ENCODE data around the gene PRUNE1.

DNA sequence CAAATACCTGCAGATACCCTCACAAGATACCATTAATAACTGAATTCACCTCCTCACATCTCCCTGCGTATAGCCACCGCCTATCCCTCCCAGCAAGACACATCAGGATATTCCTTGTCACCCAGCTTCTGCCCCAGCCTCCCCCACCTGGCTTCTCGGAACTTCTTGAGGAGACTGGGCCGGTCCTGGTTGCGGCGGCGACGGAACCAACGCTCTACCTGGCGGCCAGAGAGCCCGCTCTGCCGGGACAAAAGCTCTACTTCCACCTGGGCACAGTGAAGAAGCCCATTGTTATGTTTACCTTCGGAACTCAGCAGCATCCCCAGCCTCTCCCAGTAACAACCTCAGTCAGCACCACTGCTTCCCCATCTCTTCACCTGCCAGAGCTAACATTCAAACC is 40.3 kb upstream of the PRUNE1 start:
- TF ChIP-seq, protein P1, sequence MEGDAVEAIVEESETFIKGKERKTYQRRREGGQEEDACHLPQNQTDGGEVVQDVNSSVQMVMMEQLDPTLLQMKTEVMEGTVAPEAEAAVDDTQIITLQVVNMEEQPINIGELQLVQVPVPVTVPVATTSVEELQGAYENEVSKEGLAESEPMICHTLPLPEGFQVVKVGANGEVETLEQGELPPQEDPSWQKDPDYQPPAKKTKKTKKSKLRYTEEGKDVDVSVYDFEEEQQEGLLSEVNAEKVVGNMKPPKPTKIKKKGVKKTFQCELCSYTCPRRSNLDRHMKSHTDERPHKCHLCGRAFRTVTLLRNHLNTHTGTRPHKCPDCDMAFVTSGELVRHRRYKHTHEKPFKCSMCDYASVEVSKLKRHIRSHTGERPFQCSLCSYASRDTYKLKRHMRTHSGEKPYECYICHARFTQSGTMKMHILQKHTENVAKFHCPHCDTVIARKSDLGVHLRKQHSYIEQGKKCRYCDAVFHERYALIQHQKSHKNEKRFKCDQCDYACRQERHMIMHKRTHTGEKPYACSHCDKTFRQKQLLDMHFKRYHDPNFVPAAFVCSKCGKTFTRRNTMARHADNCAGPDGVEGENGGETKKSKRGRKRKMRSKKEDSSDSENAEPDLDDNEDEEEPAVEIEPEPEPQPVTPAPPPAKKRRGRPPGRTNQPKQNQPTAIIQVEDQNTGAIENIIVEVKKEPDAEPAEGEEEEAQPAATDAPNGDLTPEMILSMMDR (conservative IDR thresholded peaks at IDR 0.05; ENCODE audit: low read length), result no peak
- TF ChIP-seq EZH2phosphoT487 (IDR thresholded peaks at IDR 0.05; ENCODE audit: borderline replicate concordance, low read depth, low read length), result no peak

All from OCI-LY7 (cell line).